Raji (cell line): ENCODE results near the gene ZNF18.

ENCODE experiments used
- POLR2A ChIP-seq: IDR thresholded peaks from 2 replicates; pipeline ENCODE4 v1.6.1; 2011; ENCODE audit warnings: low read depth, low read length, control low read depth; ENCODE audit not compliant: insufficient read depth

ZNF18 gene, protein sequence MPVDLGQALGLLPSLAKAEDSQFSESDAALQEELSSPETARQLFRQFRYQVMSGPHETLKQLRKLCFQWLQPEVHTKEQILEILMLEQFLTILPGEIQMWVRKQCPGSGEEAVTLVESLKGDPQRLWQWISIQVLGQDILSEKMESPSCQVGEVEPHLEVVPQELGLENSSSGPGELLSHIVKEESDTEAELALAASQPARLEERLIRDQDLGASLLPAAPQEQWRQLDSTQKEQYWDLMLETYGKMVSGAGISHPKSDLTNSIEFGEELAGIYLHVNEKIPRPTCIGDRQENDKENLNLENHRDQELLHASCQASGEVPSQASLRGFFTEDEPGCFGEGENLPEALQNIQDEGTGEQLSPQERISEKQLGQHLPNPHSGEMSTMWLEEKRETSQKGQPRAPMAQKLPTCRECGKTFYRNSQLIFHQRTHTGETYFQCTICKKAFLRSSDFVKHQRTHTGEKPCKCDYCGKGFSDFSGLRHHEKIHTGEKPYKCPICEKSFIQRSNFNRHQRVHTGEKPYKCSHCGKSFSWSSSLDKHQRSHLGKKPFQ

DNA sequence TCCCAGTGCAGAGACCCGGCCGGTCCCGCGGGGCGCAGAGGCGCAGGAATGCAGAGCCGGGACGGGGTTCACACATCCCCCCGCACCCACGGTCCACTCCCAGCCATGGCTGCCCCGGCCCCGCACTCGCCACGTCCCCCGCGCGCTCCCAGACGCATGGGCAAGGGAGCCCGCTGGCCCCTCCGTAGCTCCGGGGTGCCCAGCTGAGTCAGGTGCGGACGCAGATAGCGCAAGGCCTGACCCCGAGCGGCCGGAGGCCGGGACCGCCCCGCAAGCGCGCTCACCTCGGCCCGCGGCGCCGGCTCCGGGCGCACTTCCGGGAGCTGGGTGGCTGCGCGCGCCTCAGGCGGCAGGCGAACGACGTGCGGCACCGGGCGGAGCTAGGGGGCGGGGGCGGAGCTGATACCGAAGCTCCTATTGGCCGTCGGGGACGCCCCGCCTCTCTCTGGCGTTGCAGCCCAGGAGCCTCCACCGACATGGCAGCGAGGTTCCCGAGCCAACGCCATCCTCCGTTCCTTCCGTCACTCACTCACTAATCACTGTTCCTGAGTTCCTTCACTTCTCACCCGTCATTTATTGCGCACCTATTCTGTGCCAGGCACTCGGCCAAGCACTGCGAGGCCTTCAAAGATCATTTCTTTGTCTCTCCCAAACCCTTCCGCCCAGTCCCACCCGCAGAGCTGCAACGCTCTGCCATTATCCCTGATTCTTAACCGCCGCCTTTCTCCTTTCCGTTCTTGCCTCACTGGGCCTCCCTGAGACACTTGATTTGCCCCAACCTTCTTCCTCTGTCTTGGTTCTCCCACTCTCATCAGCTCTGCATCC, at the start of gene ZNF18:
Gene ZNF18 (minus strand): TSS at position 329 of the 825 bp plus-strand sequence. CDS start 4,646 bp downstream, outside the sequence.
- TF ChIP-seq POLR2A, result peak; percentile 97

DNA sequence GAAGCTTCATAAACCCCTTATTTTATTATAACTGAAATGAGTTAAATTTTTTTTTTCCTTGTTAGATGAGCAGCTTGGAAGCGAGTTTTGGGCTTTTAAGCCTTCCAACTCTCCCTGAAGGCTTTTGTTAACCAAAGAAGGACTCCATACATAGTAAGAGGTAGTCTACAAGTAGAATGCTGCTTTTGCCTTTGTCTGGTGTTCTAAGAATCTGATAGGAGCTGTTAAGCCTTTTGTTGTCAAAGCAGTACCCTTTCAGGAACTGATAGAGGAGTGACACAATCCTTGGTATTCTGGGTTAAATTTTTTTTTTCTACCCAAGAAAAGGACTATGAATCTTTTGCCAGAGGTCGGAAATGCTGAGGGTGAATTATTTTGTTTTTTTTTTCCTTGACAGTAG, 49.5 kb upstream of the ZNF18 start:
- no peak for TF ChIP-seq POLR2A

DNA sequence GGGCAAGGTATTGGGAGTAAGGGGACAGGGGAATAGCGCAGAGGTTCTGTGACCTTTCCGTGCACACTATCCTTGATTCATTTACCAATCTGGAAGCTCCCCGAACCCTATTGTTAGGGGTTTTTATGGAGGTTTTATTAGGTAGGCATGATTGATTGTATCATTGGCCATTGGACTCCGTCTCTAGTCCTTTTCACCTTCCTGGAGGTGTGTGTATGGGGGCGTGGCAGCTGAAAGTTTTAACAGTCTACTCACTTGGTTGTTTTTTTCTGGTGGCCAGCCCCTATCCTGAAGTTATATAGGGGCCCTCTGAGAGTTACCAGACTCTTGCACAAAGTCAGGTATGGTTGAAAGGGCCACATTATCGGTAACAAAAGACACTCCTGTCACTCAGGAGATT, 46.4 kb upstream of the ZNF18 start:
- no peak for TF ChIP-seq POLR2A

DNA sequence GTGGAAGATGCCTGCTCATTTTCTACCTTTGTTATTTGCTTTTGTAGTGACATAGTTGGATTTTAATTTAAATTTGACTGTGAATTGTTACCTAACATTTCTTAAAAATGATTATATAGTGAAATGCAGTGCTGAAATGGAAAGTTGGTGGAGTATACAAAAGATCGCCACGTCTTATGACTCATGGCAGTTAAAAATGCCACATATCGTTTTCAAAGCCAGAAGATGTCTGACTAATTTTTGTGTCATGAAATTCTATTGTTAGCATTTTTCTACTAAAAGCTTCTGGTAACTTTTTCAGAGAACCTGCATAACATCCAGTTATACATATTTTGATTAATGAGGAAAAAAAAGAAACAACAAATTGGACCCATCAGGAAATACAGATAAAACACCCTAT, 44.0 kb upstream of the ZNF18 start:
- no peak for TF ChIP-seq POLR2A

DNA sequence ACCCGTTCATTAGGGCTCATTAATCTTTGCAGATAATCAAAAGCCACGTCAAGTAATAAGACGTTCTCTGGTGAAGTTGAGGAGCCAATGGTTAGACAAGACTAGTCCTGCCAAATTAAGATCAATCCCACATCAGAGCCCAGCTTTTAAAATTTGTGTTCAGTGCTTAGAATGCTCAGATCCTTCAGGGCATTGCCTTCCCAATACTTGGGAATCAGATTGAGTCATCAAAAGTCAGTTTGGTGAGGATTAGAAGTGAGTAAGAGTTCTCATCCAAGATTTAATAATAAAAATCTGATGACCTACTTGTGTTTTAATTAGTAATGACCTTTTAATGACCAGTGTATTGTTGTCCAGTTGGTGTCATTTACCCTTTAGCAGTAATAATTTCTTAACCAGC, 43.2 kb upstream of the ZNF18 start:
- TF ChIP-seq POLR2A, result no peak

DNA sequence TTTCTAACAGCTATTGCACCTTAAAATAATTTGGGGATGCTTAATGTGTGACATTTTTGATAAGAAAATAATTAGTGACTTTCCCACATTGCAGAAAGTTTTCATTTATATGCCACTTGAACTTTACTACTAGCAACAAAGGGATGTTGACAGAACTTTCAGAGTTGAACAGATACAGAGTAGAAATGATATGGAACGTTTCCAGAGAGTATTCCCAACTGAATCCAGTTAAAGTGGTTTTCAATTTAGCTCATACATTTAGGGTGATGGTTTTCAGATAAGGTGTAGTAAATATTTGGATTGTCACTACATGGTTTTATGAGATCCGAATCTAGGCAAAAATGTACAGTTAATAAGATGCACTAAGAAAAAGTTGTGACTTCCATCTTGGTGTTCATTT, 40.7 kb upstream of the ZNF18 start:
- TF ChIP-seq POLR2A, result no peak

DNA sequence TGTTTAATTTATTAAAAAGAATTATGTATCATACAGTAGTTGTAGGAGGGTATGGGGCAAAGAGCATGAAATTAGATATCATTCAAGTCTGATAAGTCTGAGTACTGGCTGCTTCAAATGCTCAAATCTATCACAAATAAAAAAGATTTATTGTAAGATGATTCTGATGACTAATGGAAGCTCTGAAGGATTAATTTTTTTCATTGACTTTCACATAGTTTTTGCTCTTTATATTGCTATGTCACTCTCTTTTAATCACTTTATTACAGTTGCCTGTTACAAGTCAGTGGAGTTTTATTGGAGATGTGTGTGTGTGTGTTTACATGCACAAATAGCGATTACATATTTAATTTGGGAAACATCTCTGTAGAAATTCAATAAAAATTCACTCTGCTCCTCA, 38.4 kb upstream of the ZNF18 start:
- no peak for TF ChIP-seq POLR2A

DNA sequence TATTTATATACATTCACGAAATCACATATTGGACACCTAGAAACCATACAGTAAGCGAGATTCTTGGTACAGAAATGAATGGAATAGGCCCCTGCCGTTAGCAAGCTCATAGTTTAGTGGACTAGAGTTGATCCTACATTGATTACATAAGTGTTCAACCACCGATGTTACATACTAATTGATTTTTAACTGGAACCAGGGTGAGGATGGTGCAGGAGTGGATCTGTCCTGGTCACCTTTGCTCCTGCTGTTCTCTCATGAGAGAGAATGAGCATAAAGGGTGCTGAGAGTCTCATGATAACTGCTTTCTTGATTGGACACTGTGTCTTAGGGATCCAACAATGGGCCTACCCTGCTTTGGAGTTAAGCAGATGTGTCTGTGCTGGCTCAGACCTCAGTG, 37.3 kb upstream of the ZNF18 start:
- no peak for TF ChIP-seq POLR2A

DNA sequence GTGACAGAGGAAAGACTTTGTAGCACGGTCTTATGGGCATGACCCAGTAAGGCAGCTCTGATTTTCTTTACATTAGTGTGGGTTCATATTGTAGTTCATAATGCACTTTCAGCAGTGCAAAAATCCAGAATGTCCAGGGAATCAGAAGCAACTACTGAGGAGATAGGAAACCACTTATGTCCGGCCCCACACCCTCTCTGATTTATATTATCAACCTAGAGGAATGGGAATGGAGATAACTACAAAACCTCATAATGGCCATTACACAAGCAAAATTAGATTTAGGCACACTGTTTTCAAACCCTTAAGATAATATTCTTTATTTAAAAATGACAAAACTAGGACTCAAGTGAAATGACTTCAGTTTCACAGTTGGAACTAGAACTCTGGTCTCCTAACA, 31.3 kb upstream of the ZNF18 start:
- no peak for TF ChIP-seq POLR2A

DNA sequence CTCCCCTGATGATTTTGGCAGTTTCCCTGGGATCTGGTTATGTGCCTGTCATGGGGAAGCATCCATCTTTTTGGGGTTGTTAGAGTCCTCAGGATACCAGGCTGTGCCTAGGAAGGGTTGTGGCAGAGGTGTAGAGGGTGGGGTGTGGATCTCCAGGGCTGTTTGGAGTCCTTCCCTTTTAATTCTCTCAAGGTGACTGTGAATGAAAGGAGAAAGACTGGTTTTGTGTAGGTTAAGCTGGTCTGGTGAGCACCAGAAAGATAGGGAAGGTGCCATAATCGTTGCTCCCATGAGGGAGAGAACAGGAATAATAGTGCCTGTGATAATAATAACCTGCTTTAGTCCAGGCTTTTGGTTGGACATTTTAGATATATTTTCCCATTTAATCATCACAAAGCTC, 30.4 kb upstream of the ZNF18 start:
- TF ChIP-seq POLR2A, result no peak

DNA sequence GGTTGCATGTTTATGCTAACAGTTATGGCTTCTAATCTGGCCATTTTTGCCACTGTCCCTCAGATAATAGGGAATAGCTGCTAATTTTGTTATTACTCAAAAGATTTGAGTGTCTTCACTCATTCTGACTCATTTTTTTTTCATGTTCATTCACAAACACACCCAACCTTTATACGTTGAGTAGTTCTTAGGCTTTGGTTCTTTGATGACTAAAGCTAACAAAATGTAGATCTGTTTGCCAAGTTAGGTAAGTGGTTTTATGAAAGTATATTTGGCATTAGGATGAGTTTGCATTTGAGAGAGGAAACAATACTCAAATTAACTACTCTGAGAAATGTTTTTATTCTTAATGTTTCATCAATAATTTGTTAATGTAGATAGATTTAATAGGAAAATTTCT, 27.1 kb upstream of the ZNF18 start:
- TF ChIP-seq POLR2A, result no peak

DNA sequence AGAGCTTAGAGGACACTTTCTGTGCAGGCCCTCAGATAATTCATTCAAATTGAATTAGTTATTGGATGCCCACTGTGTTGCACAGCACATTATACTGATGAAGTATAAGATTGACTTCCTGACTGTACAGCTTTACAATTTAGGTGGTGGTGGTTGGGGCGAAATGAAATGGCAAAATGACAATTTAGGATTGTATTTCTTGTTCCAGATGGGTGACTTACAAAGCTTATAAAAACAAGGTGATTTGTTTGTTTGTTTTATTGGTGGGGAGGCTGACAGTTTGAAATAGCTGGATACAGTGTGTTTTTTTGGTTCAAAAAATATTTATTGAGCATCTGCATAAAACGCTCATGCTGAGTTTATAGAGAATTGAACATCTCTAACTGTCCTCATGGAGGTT, 25.0 kb upstream of the ZNF18 start:
- no peak for TF ChIP-seq POLR2A

DNA sequence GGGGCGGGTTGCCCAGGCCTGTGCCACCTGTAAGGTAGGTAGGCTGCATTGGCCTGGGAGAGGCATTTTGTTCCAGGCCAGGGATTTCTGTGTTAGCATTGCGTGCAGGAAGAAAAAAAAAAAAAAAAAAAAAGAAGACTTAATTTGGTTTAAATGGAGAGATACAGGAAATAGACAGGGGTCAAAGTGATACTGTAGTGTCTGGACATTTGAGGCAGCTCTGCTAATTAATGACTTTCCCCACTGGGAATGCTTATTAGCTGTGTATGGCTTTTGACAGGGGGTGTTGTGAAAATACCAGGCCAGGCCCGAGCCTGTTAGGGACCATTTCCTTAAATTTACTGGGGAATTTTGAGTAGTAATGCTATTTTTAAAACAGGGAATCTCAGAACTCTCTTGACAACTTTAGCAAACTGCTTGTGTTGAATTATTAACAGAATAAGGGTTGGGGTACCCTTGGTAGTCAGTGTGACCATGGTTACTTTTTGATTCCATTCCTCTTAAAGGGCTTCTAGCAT, 24.4 kb upstream of the ZNF18 start:
- no peak for TF ChIP-seq POLR2A

DNA sequence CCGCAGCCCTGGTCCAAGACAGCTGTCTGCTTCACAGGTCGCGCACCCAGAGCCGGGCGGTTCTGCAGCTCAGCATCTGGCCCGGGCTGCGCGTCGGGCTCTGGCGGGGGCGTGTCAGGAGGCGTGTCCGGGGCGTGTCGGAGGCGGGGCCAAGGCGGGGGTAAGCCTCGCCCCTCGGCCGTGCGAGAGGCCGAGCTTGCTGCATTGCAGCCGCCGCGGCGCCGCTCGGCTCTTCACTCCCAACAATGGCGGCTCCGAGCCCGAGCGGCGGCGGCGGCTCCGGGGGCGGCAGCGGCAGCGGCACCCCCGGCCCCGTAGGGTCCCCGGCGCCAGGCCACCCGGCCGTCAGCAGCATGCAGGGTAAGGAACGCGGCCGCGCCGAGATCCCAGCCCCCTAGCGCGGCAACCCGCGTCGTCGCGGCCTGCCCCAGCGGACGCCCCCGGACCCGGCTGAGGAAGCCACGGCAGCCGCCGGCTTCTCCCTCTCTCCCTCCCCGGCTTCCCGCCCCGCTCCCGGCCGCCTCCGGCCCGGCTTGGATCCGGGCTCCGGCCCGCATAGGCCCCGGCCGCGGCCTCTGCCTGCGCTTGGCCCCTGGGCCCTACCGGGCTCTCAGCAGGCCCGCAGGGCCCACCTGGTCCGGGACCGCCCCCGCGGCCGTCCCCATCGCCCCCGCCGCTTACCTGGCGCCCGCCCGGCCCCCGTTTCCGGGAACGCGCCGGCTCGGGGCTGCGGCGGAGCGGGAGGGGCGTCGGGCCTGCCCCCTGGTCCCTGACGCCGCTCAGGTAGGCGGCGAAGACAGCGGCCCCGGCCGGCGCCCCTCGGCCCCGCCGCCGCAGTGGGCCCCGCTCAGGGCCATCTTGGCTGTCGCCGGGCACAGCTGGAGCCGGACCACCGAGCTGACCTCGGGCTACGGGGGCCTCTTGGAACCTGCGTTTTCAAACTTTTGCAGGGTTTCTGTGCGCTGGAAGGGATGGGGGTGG, 23.7 kb upstream of the ZNF18 start, which contains the start of gene MAP2K4:
Gene MAP2K4 (plus strand): TSS at position 236 of the 981 bp plus-strand sequence. CDS start 10 bp downstream, at position 246.
- TF ChIP-seq POLR2A, result peak; percentile 85
